Fibroblast of the conjunctiva (primary cell): ENCODE measurements around the gene CDC14C.

Experiments used
- DNase-seq: peaks from one replicate; pipeline ENCODE4 v3.0.0-alpha.2; 2010; ENCODE audit warnings: low read depth

CDC14C gene

GRCh38 chr7:48976253-48976652, 51.9 kb downstream of the CDC14C start:
- no peak for DNase-seq

GRCh38 chr7:48976850-48977249, 52.5 kb downstream of the CDC14C start:
- DNase-seq: no peak
